Measurements from ENCODE around the gene ARMC12. TPM values are rescaled to one million over a fixed set of nuclear protein-coding genes. Genes with fewer than 3 reads are reported as not detected.
"Not testable (repeated sequence)": the region's sequence is repeated elsewhere in the genome, so short reads cannot be mapped to it uniquely, and the experiment has no call there.

The ARMC12 gene
- total RNA-seq, 4 donors from 2014 or later = 0.26 to 1.5 TPM; not detected in 2

GRCh38 chr6:35691027-35691824 is 45.6 kb upstream of the ARMC12 start:
- no peaks in the 10 kb centered on the region for H3K27me3 ChIP-seq
- 42% methylated on average over 9 of the region's 10 CpGs for WGBS, 2 donors
- peaks cover 0 to 7% (median 0%) of the 10 kb centered on the region in 3 donors for H3K9me3 ChIP-seq
- intact Hi-C loops (cut with DNase I) = loop anchor here (5.0 kb wide), 1 partner anchor 36 kb away; no protein-coding TSS in a partner anchor
- DNase-seq = no peak
- H3K36me3 ChIP-seq = no peaks in the 10 kb centered on the region
- peaks cover 19 to 37% (median 22%) of the 10 kb centered on the region in 3 donors for H3K4me1 ChIP-seq
- H3K4me3 ChIP-seq = no peak overlapping the region
- no peak for TF ChIP-seq POLR2A (IDR thresholded peaks at IDR 0.05)
- TF ChIP-seq, protein P1, sequence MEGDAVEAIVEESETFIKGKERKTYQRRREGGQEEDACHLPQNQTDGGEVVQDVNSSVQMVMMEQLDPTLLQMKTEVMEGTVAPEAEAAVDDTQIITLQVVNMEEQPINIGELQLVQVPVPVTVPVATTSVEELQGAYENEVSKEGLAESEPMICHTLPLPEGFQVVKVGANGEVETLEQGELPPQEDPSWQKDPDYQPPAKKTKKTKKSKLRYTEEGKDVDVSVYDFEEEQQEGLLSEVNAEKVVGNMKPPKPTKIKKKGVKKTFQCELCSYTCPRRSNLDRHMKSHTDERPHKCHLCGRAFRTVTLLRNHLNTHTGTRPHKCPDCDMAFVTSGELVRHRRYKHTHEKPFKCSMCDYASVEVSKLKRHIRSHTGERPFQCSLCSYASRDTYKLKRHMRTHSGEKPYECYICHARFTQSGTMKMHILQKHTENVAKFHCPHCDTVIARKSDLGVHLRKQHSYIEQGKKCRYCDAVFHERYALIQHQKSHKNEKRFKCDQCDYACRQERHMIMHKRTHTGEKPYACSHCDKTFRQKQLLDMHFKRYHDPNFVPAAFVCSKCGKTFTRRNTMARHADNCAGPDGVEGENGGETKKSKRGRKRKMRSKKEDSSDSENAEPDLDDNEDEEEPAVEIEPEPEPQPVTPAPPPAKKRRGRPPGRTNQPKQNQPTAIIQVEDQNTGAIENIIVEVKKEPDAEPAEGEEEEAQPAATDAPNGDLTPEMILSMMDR (IDR thresholded peaks at IDR 0.05) = no peak
- peak overlapping the region; percentile 70 to 99 (median 93) for H3K27ac ChIP-seq

GRCh38 chr6:35694462-35694861 is 42.4 kb upstream of the ARMC12 start:
- TF ChIP-seq, protein P1 (IDR thresholded peaks at IDR 0.05) = no peak
- no peaks in the 10 kb centered on the region for H3K27me3 ChIP-seq
- no peaks in the 10 kb centered on the region for H3K36me3 ChIP-seq
- intact Hi-C loops (cut with DNase I) = loop anchor here (5.0 kb wide), 1 partner anchor 33 kb away; no protein-coding TSS in a partner anchor
- H3K27ac ChIP-seq = no peak overlapping the region
- DNase-seq = no peak
- peaks cover 16 to 31% (median 19%) of the 10 kb centered on the region in 3 donors for H3K4me1 ChIP-seq
- no peak overlapping the region for H3K4me3 ChIP-seq
- WGBS, 2 donors = 66 to 75% methylated on average over 2 of the region's 2 CpGs
- H3K9me3 ChIP-seq = peaks cover 0 to 7% (median 0%) of the 10 kb centered on the region in 3 donors

- intact Hi-C loops (cut with DNase I); DNase-seq: not testable (repeated sequence)
Measured at GRCh38 chr6:35698430-35698829, 38.4 kb upstream of the ARMC12 start.

DNA sequence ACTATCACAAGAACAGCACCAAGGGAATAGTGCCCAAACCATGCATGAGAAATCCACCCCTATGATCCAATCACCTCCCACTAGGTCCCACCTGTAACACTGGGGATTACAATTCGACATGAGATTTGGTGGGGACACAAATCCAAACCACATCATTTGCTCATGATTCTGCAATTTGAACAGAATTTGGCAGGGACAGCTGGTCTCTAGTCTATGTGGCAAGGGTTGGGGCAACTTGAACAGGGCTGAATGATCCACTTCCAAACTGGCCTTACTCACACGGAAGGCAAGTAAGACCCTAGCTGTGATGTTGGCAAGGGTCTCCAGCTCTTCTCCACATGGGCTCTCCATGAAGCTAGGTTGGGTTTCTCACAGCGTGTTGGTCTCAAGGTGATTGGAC is 38.0 kb upstream of the ARMC12 start:
- Histone ChIP-seq H3K27me3 (no peaks in the 10 kb centered on the region), H3K4me3 (no peak overlapping the region), H3K9me3 (peaks cover 0 to 6% (median 0%) of the 10 kb centered on the region in 3 donors), H3K36me3 (no peaks in the 10 kb centered on the region), H3K27ac (no peak overlapping the region), H3K4me1 (no peaks in the 10 kb centered on the region)
- no peak for DNase-seq
- intact Hi-C loops (cut with DNase I) = no loop called here
- TF ChIP-seq, protein P1 (IDR thresholded peaks at IDR 0.05) = no peak
- no peak for TF ChIP-seq POLR2A (IDR thresholded peaks at IDR 0.05)
- 71 to 85% methylated on average over 2 to 3 of the region's 3 CpGs for WGBS, 2 donors

More at GRCh38 chr6:35698430-35698829, 38.4 kb upstream of the ARMC12 start:
- not testable (repeated sequence) for H3K4me3 ChIP-seq, H3K27ac ChIP-seq, H3K4me1 ChIP-seq, H3K9me3 ChIP-seq, H3K36me3 ChIP-seq, H3K27me3 ChIP-seq
- WGBS, 2 donors = 84 to 86% methylated on average over 6 to 7 of the region's 7 CpGs

GRCh38 chr6:35703554-35703953 is 33.3 kb upstream of the ARMC12 start:
- H3K4me3 ChIP-seq = no peak overlapping the region
- no peak for DNase-seq
- H3K27me3 ChIP-seq = no peaks in the 10 kb centered on the region
- H3K27ac ChIP-seq = no peak overlapping the region
- H3K36me3 ChIP-seq = no peaks in the 10 kb centered on the region
- H3K9me3 ChIP-seq = no peaks in the 10 kb centered on the region
- no peak for TF ChIP-seq POLR2A (IDR thresholded peaks at IDR 0.05)
- TF ChIP-seq, protein P1 (IDR thresholded peaks at IDR 0.05) = no peak
- H3K4me1 ChIP-seq = peaks cover 0 to 5% (median 0%) of the 10 kb centered on the region in 3 donors
- intact Hi-C loops (cut with DNase I) = no loop called here

Measured in esophagus squamous epithelium (tissue), 5 donors.